IMR-90 (cell line): ENCODE measurements around the gene GP1BA. TPM values are rescaled to one million over a fixed set of nuclear protein-coding genes. Genes with fewer than 3 reads are reported as not detected.
A peak's percentile ranks its signal among the peaks of the same experiment; 100 is the strongest.

Experiments
- ATAC-seq: fragments of 200-7000 bp; cut with Tn5 transposase; 2 replicates; pipeline ENCODE4 v1.9.1; 2020; ENCODE audit warnings: low read depth, mild to moderate bottlenecking, moderate library complexity
- BruUV-seq: library from RNA; stranded (reverse); fragments of 400-500 nt; replicated peaks from 2 replicates; lab custom pipeline; 2021; lab: Mats Ljungman, UMichigan
- CTCF ChIA-PET: fragments of 300-600 bp; formaldehyde crosslinking; extraction: SDS; loops from one replicate; lab custom pipeline; 2021; ENCODE audit warnings: antibody characterized with exemption; lab: Yijun Ruan, JAX
- POLR2A ChIA-PET: fragments of 300-600 bp; sonication (Branson Sonifier 250); formaldehyde crosslinking; loops from one replicate; lab custom pipeline; 2022; ENCODE audit warnings: antibody characterized with exemption; ENCODE audit not compliant: unreplicated experiment; lab: Charles Lee
- DNase-seq: peaks from one replicate; pipeline ENCODE4 v3.0.0; 2013
- H2AFZ ChIP-seq: replicated peaks from 2 replicates; pipeline ENCODE3; 2013; ENCODE audit warnings: low read length, mild to moderate bottlenecking; ENCODE audit not compliant: poor library complexity
- H2AK5ac ChIP-seq: 2 replicates; pipeline ENCODE4 v1.6.1; 2013; ENCODE audit warnings: low read depth, low read length, inconsistent platforms
- H2AK9ac ChIP-seq: replicated peaks from 2 replicates; pipeline ENCODE3; 2013; ENCODE audit warnings: mild to moderate bottlenecking, low read depth, low read length, moderate library complexity; ENCODE audit not compliant: poor library complexity
- H2BK120ac ChIP-seq: 2 replicates; pipeline ENCODE4 v1.6.1; 2013; ENCODE audit warnings: low read depth, low read length, inconsistent platforms
- H2BK15ac ChIP-seq: 3 replicates; pipeline ENCODE4 v1.6.1; 2013; ENCODE audit warnings: low read depth, low read length, inconsistent platforms
- H2BK20ac ChIP-seq: 2 replicates; pipeline ENCODE4 v1.6.1; 2013; ENCODE audit warnings: low read depth, mild to moderate bottlenecking, inconsistent platforms, low read length, moderate library complexity
- H2BK5ac ChIP-seq: 2 replicates; pipeline ENCODE4 v1.6.1; 2013; ENCODE audit warnings: mild to moderate bottlenecking, low read depth, low read length, inconsistent platforms; ENCODE audit not compliant: poor library complexity, severe bottlenecking
- H3K14ac ChIP-seq: replicated peaks from 2 replicates; pipeline ENCODE4 v1.6.1; 2013; ENCODE audit warnings: low read depth, low read length, inconsistent platforms
- H3K18ac ChIP-seq: 2 replicates; pipeline ENCODE4 v1.6.1; 2013; ENCODE audit warnings: low read depth, low read length, control low read depth
- H3K23ac ChIP-seq: 2 replicates; pipeline ENCODE4 v1.6.1; 2013; ENCODE audit warnings: low read depth, low read length, inconsistent platforms
- H3K27ac ChIP-seq: 2 replicates; pipeline ENCODE4 v1.5.1; 2013; ENCODE audit warnings: mild to moderate bottlenecking, control low read depth, low read length; ENCODE audit not compliant: insufficient read depth
- H3K27me3 ChIP-seq: 2 replicates; pipeline ENCODE4 v1.6.1; 2013; ENCODE audit warnings: low read length; ENCODE audit not compliant: control insufficient read depth, insufficient read depth
- H3K36me3 ChIP-seq: 2 replicates; pipeline ENCODE4 v1.6.1; 2013; ENCODE audit warnings: low read length, mixed read lengths; ENCODE audit not compliant: control insufficient read depth, insufficient read depth
- H3K4ac ChIP-seq: 2 replicates; pipeline ENCODE4 v1.6.1; 2013; ENCODE audit warnings: low read depth, low read length, inconsistent platforms
- H3K4me1 ChIP-seq: 2 replicates; pipeline ENCODE4 v1.6.1; 2013; ENCODE audit warnings: low read length, mixed read lengths; ENCODE audit not compliant: control insufficient read depth, insufficient read depth
- H3K4me2 ChIP-seq: 2 replicates; pipeline ENCODE4 v1.6.1; 2013; ENCODE audit warnings: low read depth, mild to moderate bottlenecking, control low read depth, low read length, moderate library complexity
- H3K4me3 ChIP-seq: 2 replicates; pipeline ENCODE4 v1.5.1; 2013; ENCODE audit warnings: low read depth, mild to moderate bottlenecking, control low read depth, low read length, moderate library complexity; ENCODE audit not compliant: insufficient read depth
- H3K56ac ChIP-seq: 2 replicates; pipeline ENCODE4 v1.6.1; 2013; ENCODE audit warnings: low read length, inconsistent platforms; ENCODE audit not compliant: insufficient read depth; ENCODE audit errors: extremely low read depth
- H3K79me1 ChIP-seq, 2 experiments: 2 replicates each; pipeline ENCODE4 v1.6.1; 2013; ENCODE audit warnings: low read length in 2 of 2, inconsistent platforms in 1 of 2, low read depth in 1 of 2
- H3K9ac ChIP-seq: 2 replicates; pipeline ENCODE4 v1.6.1; 2013; ENCODE audit warnings: low read depth, low read length, control low read depth
- H3K9me1 ChIP-seq: 2 replicates; pipeline ENCODE4 v1.6.1; 2013; ENCODE audit warnings: low read length, inconsistent platforms; ENCODE audit not compliant: insufficient read depth
- H3K9me3 ChIP-seq: 2 replicates; pipeline ENCODE4 v1.6.1; 2013; ENCODE audit warnings: low read length; ENCODE audit not compliant: control insufficient read depth, insufficient read depth
- H4K20me1 ChIP-seq: 2 replicates; pipeline ENCODE4 v1.6.1; 2013; ENCODE audit warnings: low read length, inconsistent platforms; ENCODE audit not compliant: insufficient read depth
- H4K5ac ChIP-seq: 2 replicates; pipeline ENCODE4 v1.6.1; 2013; ENCODE audit warnings: mild to moderate bottlenecking, low read depth, low read length, control low read depth
- H4K8ac ChIP-seq, 2 experiments: 2 replicates each; pipeline ENCODE4 v1.6.1; 2013; ENCODE audit warnings: low read depth in 2 of 2, low read length in 2 of 2, control low read depth in 1 of 2, inconsistent platforms in 1 of 2
- H4K91ac ChIP-seq: 2 replicates; pipeline ENCODE4 v1.6.1; 2013; ENCODE audit warnings: low read depth, low read length, inconsistent platforms; ENCODE audit not compliant: insufficient read depth
- BHLHE40 ChIP-seq: fragments of 150-350 bp; IDR thresholded peaks from 2 replicates; pipeline ENCODE4 v1.6.1; 2016; ENCODE audit warnings: mild to moderate bottlenecking, low read depth, low read length
- CEBPB ChIP-seq: IDR thresholded peaks from 2 replicates; pipeline ENCODE4 v1.6.1; 2012; ENCODE audit warnings: low read depth, low read length, improper control_type of control experiment
- RFX5 ChIP-seq: IDR thresholded peaks from 2 replicates; pipeline ENCODE4 v1.8.0; 2012; ENCODE audit warnings: low read depth, mild to moderate bottlenecking, low read length, moderate library complexity
- WGBS, 2 experiments: methylation state at CpG; one replicate each; pipeline versions ENCODE4 v1.1.5 to v1.1.7; 2013; ENCODE audit warnings: missing lambda C conversion rate in 2 of 2; ENCODE audit not compliant: insufficient read length in 1 of 2; ENCODE audit errors: extremely low coverage in 2 of 2; 5-methylcytosine and 5-hydroxymethylcytosine counted together
- dilution Hi-C: fragments of 300-500 bp; cut with HindIII; formaldehyde crosslinking; loops from one replicate; pipeline ENCODE4 v1.14.3; 2018; ENCODE audit warnings: low sequenced_read_pairs; ENCODE audit not compliant: unreplicated experiment
- in situ Hi-C: fragments of 300-500 bp; cut with MboI; formaldehyde crosslinking; loops from 3 replicates; pipeline ENCODE4 v1.14.3; 2019; ENCODE audit warnings: low sequenced_read_pairs, inconsistent platforms, mixed read lengths
- intact Hi-C: fragments of 100-400 bp; cut with micrococcal nuclease; formaldehyde crosslinking; loops from 2 replicates; pipeline ENCODE4 v1.10.0; 2022
- polyA plus RNA-seq, 3 experiments: library from polyadenylated mRNA; depleted of rRNA; stranded (reverse); fragments of >200 nt; gene quantifications; 2 replicates each; pipeline ENCODE4 v1.2.3, GENCODE V29; 2012; ENCODE audit warnings: low replicate concordance in 1 of 3
- total RNA-seq: library from RNA; depleted of rRNA; stranded (reverse); fragments of >200 nt; gene quantifications from 2 replicates; pipeline ENCODE4 v1.2.3, GENCODE V29; 2012

Gene GP1BA
- total and polyA plus RNA-seq, 2 of the 4 experiments (the other 2 are of a cell fraction): not detected

DNA sequence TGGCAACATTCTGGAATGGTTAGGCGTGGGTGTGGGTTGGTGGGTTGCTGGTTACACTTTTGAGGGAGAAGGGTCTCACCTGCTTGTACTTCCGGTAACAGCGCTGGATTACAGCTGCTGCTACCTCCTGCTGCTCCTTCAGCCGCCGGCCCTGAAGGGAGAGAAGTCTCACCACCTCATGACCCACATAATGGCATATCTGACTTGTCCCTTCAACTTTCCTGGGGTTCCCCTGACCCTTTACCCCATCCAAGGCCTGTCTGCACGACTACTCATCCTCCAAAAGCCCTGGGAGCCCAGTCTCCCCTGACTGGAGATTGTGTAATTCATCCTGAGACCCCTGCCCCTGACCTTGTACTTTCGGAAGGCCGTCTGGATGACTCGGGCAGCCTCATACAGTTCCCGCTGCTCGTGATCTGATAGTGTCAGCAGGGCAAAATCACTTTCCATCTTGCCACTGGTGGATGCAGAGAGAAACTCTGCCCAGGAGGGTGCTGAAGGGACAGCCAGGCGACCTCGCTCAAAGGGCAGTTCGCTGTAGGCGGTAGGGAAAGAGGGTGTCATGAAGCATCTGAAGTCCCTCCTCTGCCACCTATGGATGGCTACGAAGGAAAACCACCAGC lies 37.6 kb downstream of the GP1BA start:
- H2BK120ac ChIP-seq: peak overlapping the region; percentile 85
- peaks cover 23% of the 10 kb centered on the region for H3K9me1 ChIP-seq
- peak overlapping the region; percentile 5; the same call in 1 of the 2 replicates for H4K5ac ChIP-seq
- H4K91ac ChIP-seq: peak overlapping the region; percentile 99
- H3K4me2 ChIP-seq: peak overlapping the region; percentile 54
- H3K4me1 ChIP-seq: peaks cover 14% of the 10 kb centered on the region
- H2BK20ac ChIP-seq: peak overlapping the region; percentile 71
- CTCF ChIA-PET: no interaction called here
- peak overlapping the region; percentile 99 for H3K9ac ChIP-seq
- dilution Hi-C loops (no loop called here), in situ Hi-C loops (no loop called here), intact Hi-C loops (loop anchor here (5.0 kb wide), 1 partner anchor 62 kb away; no protein-coding TSS in a partner anchor)
- BruUV-seq: no TSS peak
- peak overlapping the region; percentile 10; the same call in 2 of the 3 replicates for H2BK15ac ChIP-seq
- POLR2A ChIA-PET: interaction anchor here (1.4 kb wide), 1 partner anchor 9 kb away, joined by 4 read pairs; no protein-coding TSS in a partner anchor
- H3K4ac ChIP-seq: peak overlapping the region; percentile 100
- DNase-seq: peak; percentile 55
- H3K27me3 ChIP-seq: no peaks in the 10 kb centered on the region
- WGBS, 2 experiments: 63% methylated on average over 6 of the region's 16 CpGs; no CpG with 5 or more reads in 1 of the 2 experiments
- peak overlapping the region; percentile 91 for H2AFZ ChIP-seq
- H2BK5ac ChIP-seq: peak overlapping the region; percentile 94
- ATAC-seq: no peak
- peak overlapping the region; percentile 96 to 97; a peak in 3 of 4 replicates for H4K8ac ChIP-seq
- peak overlapping the region; percentile 100 for H2AK5ac ChIP-seq
- H3K79me1 ChIP-seq: peaks cover 18 to 70% of the 10 kb centered on the region in 2 experiments
- peaks cover 3% of the 10 kb centered on the region; the same call in 1 of the 2 replicates for H4K20me1 ChIP-seq
- peak overlapping the region; percentile 99; the same call in 1 of the 2 replicates for H3K56ac ChIP-seq
- peak overlapping the region; percentile 100 for H2AK9ac ChIP-seq
- peaks cover 31% of the 10 kb centered on the region for H3K36me3 ChIP-seq
- H3K4me3 ChIP-seq: peak overlapping the region; percentile 39
- H3K23ac ChIP-seq: peak overlapping the region; percentile 88
- peak overlapping the region; percentile 83 for H3K14ac ChIP-seq
- TF ChIP-seq BHLHE40 (peak; percentile 50), RFX5 (no peak), CEBPB (peak; percentile 62)
- peak overlapping the region; percentile 79 for H3K27ac ChIP-seq
- no peaks in the 10 kb centered on the region for H3K9me3 ChIP-seq
- H3K18ac ChIP-seq: peak overlapping the region; percentile 0
